ENCODE results near the gene PEAK1. TPM values are rescaled to one million over a fixed set of nuclear protein-coding genes. Genes with fewer than 3 reads are reported as not detected.

The PEAK1 gene
- total RNA-seq, 2 experiments from 2014 or later: 6.0 to 10.8 TPM

DNA sequence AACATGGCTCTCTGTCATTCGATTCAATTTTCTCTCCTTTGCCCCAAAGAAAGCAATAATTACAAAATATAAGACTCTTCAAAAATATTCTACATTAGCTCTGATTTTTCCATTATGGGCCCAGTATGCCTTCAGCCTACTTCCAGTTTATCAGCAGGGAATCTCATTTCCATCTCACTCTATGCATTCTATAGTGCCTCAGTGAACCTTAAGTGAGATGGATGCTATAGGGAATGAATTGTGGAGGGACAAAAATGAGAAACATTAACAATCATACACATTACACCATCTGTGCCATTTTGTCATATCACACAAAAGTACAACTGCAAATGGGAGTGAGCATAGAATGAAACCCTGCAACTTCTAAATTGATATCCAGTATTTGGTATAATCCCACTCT is 298.3 kb downstream of the PEAK1 start:
- no peaks in the 10 kb centered on the region for H3K9me2 ChIP-seq (ENCODE audit: insufficient read depth, low read length)
- POLR2A ChIA-PET: interaction anchor here (0.6 kb wide), 1 partner anchor 267 kb away, joined by 5 read pairs; no protein-coding TSS in a partner anchor
- no peak for DNase-seq (ENCODE audit: low spot score)
- no peak overlapping the region for H3K4me2 ChIP-seq (ENCODE audit: low read length)
- no peak overlapping the region for H3K27ac ChIP-seq (ENCODE audit: low read depth, low read length, poor library complexity, severe bottlenecking)
- H3K9me3 ChIP-seq (ENCODE audit: low read length): no peaks in the 10 kb centered on the region
- BruUV-seq (replicated peaks): no TSS peak
- H2AFZ ChIP-seq (ENCODE audit: low read length): no peak overlapping the region
- no peak overlapping the region for H3K4me3 ChIP-seq (ENCODE audit: low read depth, low read length, poor library complexity, severe bottlenecking)
- intact Hi-C loops (cut with micrococcal nuclease; ENCODE audit: unreplicated experiment): no loop called here
- TF ChIP-seq, protein P1, sequence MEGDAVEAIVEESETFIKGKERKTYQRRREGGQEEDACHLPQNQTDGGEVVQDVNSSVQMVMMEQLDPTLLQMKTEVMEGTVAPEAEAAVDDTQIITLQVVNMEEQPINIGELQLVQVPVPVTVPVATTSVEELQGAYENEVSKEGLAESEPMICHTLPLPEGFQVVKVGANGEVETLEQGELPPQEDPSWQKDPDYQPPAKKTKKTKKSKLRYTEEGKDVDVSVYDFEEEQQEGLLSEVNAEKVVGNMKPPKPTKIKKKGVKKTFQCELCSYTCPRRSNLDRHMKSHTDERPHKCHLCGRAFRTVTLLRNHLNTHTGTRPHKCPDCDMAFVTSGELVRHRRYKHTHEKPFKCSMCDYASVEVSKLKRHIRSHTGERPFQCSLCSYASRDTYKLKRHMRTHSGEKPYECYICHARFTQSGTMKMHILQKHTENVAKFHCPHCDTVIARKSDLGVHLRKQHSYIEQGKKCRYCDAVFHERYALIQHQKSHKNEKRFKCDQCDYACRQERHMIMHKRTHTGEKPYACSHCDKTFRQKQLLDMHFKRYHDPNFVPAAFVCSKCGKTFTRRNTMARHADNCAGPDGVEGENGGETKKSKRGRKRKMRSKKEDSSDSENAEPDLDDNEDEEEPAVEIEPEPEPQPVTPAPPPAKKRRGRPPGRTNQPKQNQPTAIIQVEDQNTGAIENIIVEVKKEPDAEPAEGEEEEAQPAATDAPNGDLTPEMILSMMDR (conservative IDR thresholded peaks at IDR 0.05; ENCODE audit: low read length): no peak
- no peak for TF ChIP-seq EZH2phosphoT487 (IDR thresholded peaks at IDR 0.05; ENCODE audit: borderline replicate concordance, low read depth, low read length)
- no peaks in the 10 kb centered on the region for H3K36me3 ChIP-seq (ENCODE audit: insufficient read depth, low read length)
- CTCF ChIA-PET (ENCODE audit: unreplicated experiment): no interaction called here
- no peaks in the 10 kb centered on the region for H3K79me2 ChIP-seq (ENCODE audit: insufficient read depth, low read depth, low read length)
- no peaks in the 10 kb centered on the region for H3K4me1 ChIP-seq (ENCODE audit: insufficient read depth, low read length, poor library complexity, severe bottlenecking)
- no peaks in the 10 kb centered on the region for H4K20me1 ChIP-seq (ENCODE audit: insufficient read depth, low read length)

DNA sequence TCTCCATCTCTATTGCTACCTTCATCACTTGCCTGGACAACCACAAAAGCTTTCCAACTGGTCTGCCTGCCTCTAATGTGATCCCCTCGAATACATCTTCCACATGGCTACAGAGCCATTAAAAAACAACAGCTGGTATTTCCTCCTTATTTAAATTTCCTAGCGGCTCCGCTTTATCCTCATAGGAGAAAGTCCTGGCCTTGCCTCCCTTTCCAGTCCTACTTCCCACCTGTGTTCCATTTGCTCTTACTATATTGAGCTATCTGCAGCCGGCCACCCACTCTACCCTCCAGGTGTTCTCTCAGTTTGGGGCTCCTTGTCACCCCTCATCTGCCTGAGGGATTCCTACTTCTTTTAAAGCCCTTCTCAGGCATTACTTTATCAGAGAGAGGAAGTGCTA is 299.3 kb downstream of the PEAK1 start:
- Histone ChIP-seq H3K27ac (ENCODE audit: low read depth, low read length, poor library complexity, severe bottlenecking) (no peak overlapping the region), H3K4me2 (ENCODE audit: low read length) (no peak overlapping the region), H3K9me2 (ENCODE audit: insufficient read depth, low read length) (no peaks in the 10 kb centered on the region), H2AFZ (ENCODE audit: low read length) (no peak overlapping the region), H3K9me3 (ENCODE audit: low read length) (no peaks in the 10 kb centered on the region), H3K4me1 (ENCODE audit: insufficient read depth, low read length, poor library complexity, severe bottlenecking) (no peaks in the 10 kb centered on the region), H3K4me3 (ENCODE audit: low read depth, low read length, poor library complexity, severe bottlenecking) (no peak overlapping the region), H4K20me1 (ENCODE audit: insufficient read depth, low read length) (no peaks in the 10 kb centered on the region), H3K79me2 (ENCODE audit: insufficient read depth, low read depth, low read length) (no peaks in the 10 kb centered on the region), H3K36me3 (ENCODE audit: insufficient read depth, low read length) (no peaks in the 10 kb centered on the region)
- DNase-seq (ENCODE audit: low spot score): no peak
- ChIA-PET CTCF (ENCODE audit: unreplicated experiment) (no interaction called here), POLR2A (no interaction called here)
- TF ChIP-seq, protein P1 (conservative IDR thresholded peaks at IDR 0.05; ENCODE audit: low read length): no peak
- TF ChIP-seq EZH2phosphoT487 (IDR thresholded peaks at IDR 0.05; ENCODE audit: borderline replicate concordance, low read depth, low read length): no peak
- no TSS peak for BruUV-seq (replicated peaks)
- intact Hi-C loops (cut with micrococcal nuclease; ENCODE audit: unreplicated experiment): no loop called here

DNA sequence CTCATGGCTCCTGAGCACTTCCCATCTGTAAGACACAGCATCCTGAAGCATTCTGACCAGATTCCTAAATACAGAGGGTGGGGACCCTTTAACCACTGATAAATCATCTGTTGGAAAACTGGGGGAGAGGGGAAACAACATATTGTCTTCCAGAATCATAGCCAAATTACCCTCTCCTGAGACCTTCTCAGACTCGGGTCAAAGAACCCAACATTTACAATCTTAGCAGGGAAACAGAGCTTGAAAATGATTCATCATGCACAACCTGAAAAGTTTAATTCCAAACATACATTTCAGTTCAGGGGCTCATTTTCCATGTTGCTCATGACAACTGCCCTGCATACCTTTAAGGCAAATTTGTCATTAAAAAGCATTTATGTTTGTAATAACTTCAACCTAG is 300.5 kb downstream of the PEAK1 start:
- Histone ChIP-seq H3K4me2 (ENCODE audit: low read length) (no peak overlapping the region), H3K9me2 (ENCODE audit: insufficient read depth, low read length) (no peaks in the 10 kb centered on the region), H4K20me1 (ENCODE audit: insufficient read depth, low read length) (no peaks in the 10 kb centered on the region), H3K9me3 (ENCODE audit: low read length) (no peaks in the 10 kb centered on the region), H2AFZ (ENCODE audit: low read length) (no peak overlapping the region), H3K27ac (ENCODE audit: low read depth, low read length, poor library complexity, severe bottlenecking) (no peak overlapping the region), H3K4me1 (ENCODE audit: insufficient read depth, low read length, poor library complexity, severe bottlenecking) (no peaks in the 10 kb centered on the region), H3K36me3 (ENCODE audit: insufficient read depth, low read length) (no peaks in the 10 kb centered on the region), H3K79me2 (ENCODE audit: insufficient read depth, low read depth, low read length) (no peaks in the 10 kb centered on the region), H3K4me3 (ENCODE audit: low read depth, low read length, poor library complexity, severe bottlenecking) (no peak overlapping the region)
- intact Hi-C loops (cut with micrococcal nuclease; ENCODE audit: unreplicated experiment): loop anchor here (2.0 kb wide), 2 partner anchors 63 to 377 kb away; no protein-coding TSS in a partner anchor
- BruUV-seq (replicated peaks): no TSS peak
- CTCF ChIA-PET (ENCODE audit: unreplicated experiment): interaction anchor here (1.0 to 3.1 kb wide), 3 partner anchors 12 to 424 kb away, joined by 3 to 12 read pairs (median 3); no protein-coding TSS in a partner anchor
- TF ChIP-seq EZH2phosphoT487 (IDR thresholded peaks at IDR 0.05; ENCODE audit: borderline replicate concordance, low read depth, low read length): no peak
- TF ChIP-seq, protein P1 (conservative IDR thresholded peaks at IDR 0.05; ENCODE audit: low read length): no peak
- POLR2A ChIA-PET: interaction anchor here (0.6 to 1.2 kb wide), 3 partner anchors 47 to 155 kb away, joined by 3 read pairs; no protein-coding TSS in a partner anchor
- DNase-seq (ENCODE audit: low spot score): no peak

Measured in OCI-LY7 (cell line).